NT2/D1 (cell line): ENCODE data around the gene SWT1.

Source experiments
- SUZ12 ChIP-seq: IDR thresholded peaks from 2 replicates; pipeline ENCODE4 v1.6.1; 2011; ENCODE audit not compliant: insufficient read length, insufficient read depth; ENCODE audit errors: extremely low read depth
- YY1 ChIP-seq: IDR thresholded peaks from 2 replicates; pipeline ENCODE4 v1.6.1; 2011; ENCODE audit not compliant: insufficient read length, insufficient read depth
- ZNF274 ChIP-seq: IDR thresholded peaks from 2 replicates; pipeline ENCODE4 v1.6.1; 2011; ENCODE audit warnings: mild to moderate bottlenecking, low read depth, low read length

DNA sequence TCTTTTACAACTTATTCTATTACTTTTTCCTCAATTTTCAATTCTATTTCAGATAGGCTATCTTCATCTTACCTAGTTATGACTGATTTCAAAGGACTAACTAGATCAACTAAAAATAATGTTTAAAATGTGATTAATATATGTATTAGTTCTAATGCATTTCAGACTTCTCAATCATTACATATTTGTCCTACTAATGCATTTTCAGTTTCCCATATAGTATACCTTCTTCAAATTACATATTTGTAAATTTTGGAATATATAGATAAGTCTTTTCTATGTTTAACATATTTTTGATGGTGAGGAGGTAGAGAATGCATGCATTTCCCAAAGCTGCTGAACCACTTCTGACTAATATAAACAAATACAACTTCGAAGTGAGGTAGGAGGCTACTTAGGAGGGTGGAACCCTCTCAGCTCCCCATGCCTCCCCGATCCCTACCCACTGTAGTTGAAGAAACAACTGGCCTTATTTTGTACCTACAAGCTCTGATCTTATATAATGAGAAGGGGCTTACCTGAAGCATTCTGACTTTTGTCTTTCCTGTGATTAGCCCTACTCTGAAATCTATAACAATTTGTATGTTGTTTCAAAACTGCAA, 2.0 kb upstream of the SWT1 start:
- TF ChIP-seq YY1 (no peak), SUZ12 (no peak), ZNF274 (no peak)
